HG02938 (cell line): ENCODE data around the gene ERC1.

Experiments used
- ATAC-seq: cut with Tn5 transposase; IDR thresholded peaks from one replicate; pipeline ENCODE4 v1.9.1; 2021; ENCODE audit warnings: mild to moderate bottlenecking, moderate library complexity; ENCODE audit not compliant: unreplicated experiment

The ERC1 gene

GRCh38 chr12:990661-991349 is at the start of gene ERC1:
Gene ERC1 (plus strand): TSS chr12:991223. CDS start chr12:1027904, 36,681 bp downstream.
- peak; percentile 63 for ATAC-seq

GRCh38 chr12:943051-943450 is 48.0 kb upstream of the ERC1 start:
- no peak for ATAC-seq

GRCh38 chr12:944211-944610 is 46.8 kb upstream of the ERC1 start:
- no peak for ATAC-seq

GRCh38 chr12:946212-946611 is 44.8 kb upstream of the ERC1 start:
- no peak for ATAC-seq

GRCh38 chr12:946631-947030 is 44.4 kb upstream of the ERC1 start:
- ATAC-seq: no peak

GRCh38 chr12:948238-948637 is 42.8 kb upstream of the ERC1 start:
- ATAC-seq: no peak

GRCh38 chr12:949453-950191 is 41.4 kb upstream of the ERC1 start, which contains the start of gene RAD52:
Gene RAD52 (minus strand): TSS chr12:949694. CDS start chr12:933058, 16,636 bp downstream.
- peak; percentile 73 for ATAC-seq

- no peak for ATAC-seq
Measured at GRCh38 chr12:951176-951575, 39.8 kb upstream of the ERC1 start.

GRCh38 chr12:953776-954175 is 37.2 kb upstream of the ERC1 start:
- ATAC-seq: no peak

GRCh38 chr12:954741-955140 is 36.3 kb upstream of the ERC1 start:
- no peak for ATAC-seq

GRCh38 chr12:955939-956338 is 35.1 kb upstream of the ERC1 start:
- no peak for ATAC-seq

GRCh38 chr12:958588-959123 is 32.4 kb upstream of the ERC1 start:
- ATAC-seq: peak; percentile 64

- no peak for ATAC-seq
Measured at GRCh38 chr12:966724-967123, 24.3 kb upstream of the ERC1 start.

GRCh38 chr12:967641-968040 is 23.4 kb upstream of the ERC1 start:
- no peak for ATAC-seq

- no peak for ATAC-seq
Measured at GRCh38 chr12:968545-968944, 22.5 kb upstream of the ERC1 start.

GRCh38 chr12:969821-970220 is 21.2 kb upstream of the ERC1 start:
- ATAC-seq: no peak

GRCh38 chr12:971991-972390 is 19.0 kb upstream of the ERC1 start:
- ATAC-seq: no peak

- no peak for ATAC-seq
Measured at GRCh38 chr12:974271-974862, 16.7 kb upstream of the ERC1 start.

GRCh38 chr12:976644-977043 is 14.4 kb upstream of the ERC1 start:
- ATAC-seq: no peak

- no peak for ATAC-seq
Measured at GRCh38 chr12:977156-977555, 13.9 kb upstream of the ERC1 start.

GRCh38 chr12:979349-979748 is 11.7 kb upstream of the ERC1 start:
- ATAC-seq: no peak
